D721Med (cell line): Measurements from ENCODE around the gene LONRF3.

Experiments
- DNase-seq: peaks from one replicate; pipeline ENCODE4 v3.0.0; 2011; ENCODE audit warnings: low spot score; ENCODE audit not compliant: insufficient read length
- FAIRE-seq: peaks from 2 replicates; lab custom pipeline; 2011; peaks lifted over from hg19 to GRCh38; lab: Jason Lieb, UNC
- CTCF ChIP-seq: IDR thresholded peaks from 2 replicates; pipeline ENCODE4 v1.5.1; 2012; ENCODE audit warnings: mild to moderate bottlenecking, control low read depth; ENCODE audit not compliant: insufficient read depth; ENCODE audit errors: missing control alignments

LONRF3 gene

GRCh38 chrX:118961866-118962560 is 12.4 kb upstream of the LONRF3 start:
- FAIRE-seq: no peak
- TF ChIP-seq CTCF: no peak
- no peak for DNase-seq

DNA sequence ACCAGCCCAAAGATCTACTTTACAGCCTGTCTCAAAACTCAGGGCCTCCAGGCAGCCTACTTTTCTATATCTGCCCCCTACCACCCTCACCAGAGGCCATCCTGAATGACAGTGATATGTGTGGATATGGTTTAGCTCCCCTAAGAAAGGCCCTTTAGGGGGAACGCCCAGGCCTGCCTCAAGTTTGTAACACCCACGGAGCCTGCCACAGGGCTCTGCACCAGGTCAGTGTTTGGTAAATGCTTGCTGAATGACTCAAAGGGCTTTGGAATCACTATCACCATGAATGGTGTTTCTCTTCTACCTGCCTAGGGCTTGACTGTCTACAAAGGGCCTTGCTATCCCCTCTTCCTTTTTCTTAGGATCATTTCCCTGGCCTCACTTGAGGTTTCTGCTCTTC is 11.3 kb upstream of the LONRF3 start:
- FAIRE-seq (no peak), DNase-seq (no peak)
- no peak for TF ChIP-seq CTCF

- FAIRE-seq (no peak), DNase-seq (no peak)
- no peak for TF ChIP-seq CTCF
Observed at GRCh38 chrX:118964252-118964651, 10.2 kb upstream of the LONRF3 start.

- FAIRE-seq: no peak
- no peak for DNase-seq
- TF ChIP-seq CTCF: no peak
Observed at GRCh38 chrX:118965395-118965794, 9.0 kb upstream of the LONRF3 start.

DNA sequence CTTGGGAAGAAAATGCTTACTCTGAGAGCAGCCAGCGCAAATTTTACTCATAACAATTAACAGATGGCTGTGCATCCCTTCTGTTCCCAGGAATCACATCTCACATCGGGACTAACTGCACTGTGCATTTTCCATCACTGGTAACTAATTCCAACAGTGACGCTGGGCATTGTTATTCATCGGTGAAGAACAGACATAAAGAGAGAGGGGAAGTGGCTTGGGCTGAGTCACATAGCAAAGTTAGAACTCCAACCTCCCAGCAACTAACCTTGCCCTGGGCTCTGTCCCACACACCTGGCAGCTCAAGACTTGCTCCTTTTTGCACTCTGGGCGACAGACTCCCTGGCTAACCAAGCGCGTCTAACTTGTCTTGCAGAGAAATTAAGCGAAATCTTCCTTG is 6.4 kb upstream of the LONRF3 start:
- FAIRE-seq: no peak

DNA sequence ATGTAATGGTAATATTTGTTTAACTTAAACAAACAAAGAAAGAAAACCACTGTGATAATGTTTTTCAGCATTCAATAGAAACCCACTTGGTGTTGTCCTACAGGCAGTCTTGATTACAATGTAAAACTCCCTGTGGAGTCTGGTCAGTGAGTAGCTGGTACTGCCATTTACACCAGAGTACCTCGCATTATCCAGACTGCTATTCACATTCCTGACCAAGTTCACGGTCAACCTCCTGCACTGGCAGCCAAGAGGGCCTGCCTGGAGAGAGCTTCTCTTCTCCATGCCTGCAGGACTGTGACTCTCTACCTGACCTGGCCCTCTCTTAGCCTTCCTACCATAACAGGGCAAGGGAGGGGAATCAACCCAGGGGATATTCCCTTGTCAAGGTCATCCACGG is 2.9 kb upstream of the LONRF3 start:
- no peak for FAIRE-seq
- DNase-seq: no peak
- TF ChIP-seq CTCF: no peak

More for the DNA sequence above, 6.4 kb upstream of the LONRF3 start:
- DNase-seq: no peak
- TF ChIP-seq CTCF: no peak

- FAIRE-seq: no peak
- no peak for DNase-seq
- TF ChIP-seq CTCF: no peak
Observed at GRCh38 chrX:118973389-118974087, 880 bp upstream of the LONRF3 start.
